Measurements from ENCODE around the gene PODXL2. TPM values are rescaled to one million over a fixed set of nuclear protein-coding genes. Genes with fewer than 3 reads are reported as not detected.

Gene PODXL2
- total RNA-seq, 4 donors from 2014 or later = 9.7 to 18.9 (median 15.9) TPM

- no peak overlapping the region for H3K4me3 ChIP-seq
- TF ChIP-seq CTCF (IDR thresholded peaks at IDR 0.05) (no peak), EP300 (IDR thresholded peaks at IDR 0.05; ENCODE audit: low read depth) (no peak), POLR2A (IDR thresholded peaks at IDR 0.05) (no peak), POLR2AphosphoS5 (IDR thresholded peaks at IDR 0.05) (no peak)
- 96% methylated on average over 19 of the region's 20 CpGs; no CpG with 5 or more reads in 1 of the 2 donors for WGBS, 2 donors (ENCODE audit: low coverage in 1 of 2)
- intact Hi-C loops (cut with DNase I; ENCODE audit: low total_unique reads) = no loop called here
- H3K36me3 ChIP-seq = no peaks in the 10 kb centered on the region
- in situ Hi-C loops (cut with MboI; ENCODE audit: low pct_ligation_motif_present in 1 of 4, low pct_unique_long_range_greater_than_20kb in 1 of 4, low sequenced_read_pairs in 3 of 4) = loop anchor here in 2 of 4 donors (25.0 kb wide), 2 partner anchors 166 to 291 kb away; no protein-coding TSS in a partner anchor
- H3K27me3 ChIP-seq = no peaks in the 10 kb centered on the region
- no peak for DNase-seq
- H3K9me3 ChIP-seq = no peaks in the 10 kb centered on the region
- H3K4me1 ChIP-seq = peaks cover 8 to 29% (median 23%) of the 10 kb centered on the region in 4 donors
- no peak overlapping the region for H3K27ac ChIP-seq
These were observed 42.0 kb downstream of the PODXL2 start for GRCh38 chr3:127670761-127671522.

GRCh38 chr3:127671523-127672428 is 42.8 kb downstream of the PODXL2 start:
- in situ Hi-C loops (cut with MboI; ENCODE audit: low pct_ligation_motif_present in 1 of 4, low pct_unique_long_range_greater_than_20kb in 1 of 4, low sequenced_read_pairs in 3 of 4) = loop anchor here in 2 of 4 donors (25.0 kb wide), 2 partner anchors 166 to 291 kb away; no protein-coding TSS in a partner anchor

DNA sequence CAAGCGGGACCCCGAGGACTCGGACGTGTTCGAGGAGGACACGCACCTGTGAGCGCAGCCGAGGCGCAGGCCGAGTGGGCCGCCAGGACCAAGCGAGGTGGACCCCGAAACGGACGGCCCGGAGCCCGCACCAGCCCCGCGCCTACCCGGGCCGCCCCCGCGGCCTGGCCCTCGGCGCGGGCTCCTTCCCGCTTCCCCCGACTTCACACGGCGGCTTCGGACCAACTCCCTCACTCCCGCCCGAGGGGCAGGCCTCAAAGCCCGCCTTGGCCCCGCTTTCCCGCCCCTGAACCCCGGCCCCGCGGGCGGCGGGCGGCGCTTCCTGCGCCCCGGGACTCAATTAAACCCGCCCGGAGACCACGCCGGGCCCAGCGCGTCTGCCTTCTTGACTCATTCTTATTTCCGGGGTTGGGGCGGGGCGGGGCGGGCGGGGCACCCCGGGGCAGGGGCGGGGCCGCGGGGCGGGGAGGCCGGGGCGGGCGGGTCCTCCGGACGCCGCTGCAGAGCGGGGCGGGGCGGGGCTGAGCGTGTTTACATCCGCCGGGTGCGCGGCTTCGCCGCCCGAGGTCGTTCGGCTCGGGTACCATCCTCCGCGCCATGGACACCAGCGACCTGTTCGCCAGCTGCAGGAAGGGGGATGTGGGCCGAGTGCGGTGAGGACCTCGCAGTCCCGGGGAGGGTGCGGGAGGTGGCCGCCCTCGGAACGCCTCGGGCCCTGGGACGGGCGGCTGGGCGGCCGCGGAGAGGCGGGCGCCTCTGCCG is 43.6 kb downstream of the PODXL2 start, which contains the start of gene ABTB1:
TSS of gene ABTB1 (plus strand) at position 524 of the 762 bp plus-strand sequence. CDS start at position 598, 74 bp downstream.
- TF ChIP-seq CTCF (IDR thresholded peaks at IDR 0.05) (no peak), POLR2A (IDR thresholded peaks at IDR 0.05) (peak; percentile 90), EP300 (IDR thresholded peaks at IDR 0.05; ENCODE audit: low read depth) (no peak), POLR2AphosphoS5 (IDR thresholded peaks at IDR 0.05) (peak; percentile 69 to 89 (median 82))
- intact Hi-C loops (cut with DNase I; ENCODE audit: low total_unique reads) = no loop called here
- no peaks in the 10 kb centered on the region for H3K9me3 ChIP-seq
- whole genome bisulfite sequencing, 2 donors (ENCODE audit: low coverage in 1 of 2) = 1% methylated on average over 71 of the region's 102 CpGs; no CpG with 5 or more reads in 1 of the 2 donors
- H3K4me1 ChIP-seq = peaks cover 8 to 29% (median 23%) of the 10 kb centered on the region in 4 donors
- peak within 1 kb of the TSS; percentile 83 to 98 (median 97) for H3K4me3 ChIP-seq
- H3K27ac ChIP-seq = peak within 1 kb of the TSS; percentile 90 to 98 (median 92)
- in situ Hi-C loops (cut with MboI; ENCODE audit: low pct_ligation_motif_present in 1 of 4, low pct_unique_long_range_greater_than_20kb in 1 of 4, low sequenced_read_pairs in 3 of 4) = loop anchor here in 2 of 4 donors (25.0 kb wide), 2 partner anchors 165 to 290 kb away; no protein-coding TSS in a partner anchor
- DNase-seq = peak; percentile 90
- no peaks in the 10 kb centered on the region for H3K36me3 ChIP-seq
- H3K27me3 ChIP-seq = no peaks in the 10 kb centered on the region

More at GRCh38 chr3:127671523-127672428, 42.8 kb downstream of the PODXL2 start:
- TF ChIP-seq POLR2A (IDR thresholded peaks at IDR 0.05) (no peak), POLR2AphosphoS5 (IDR thresholded peaks at IDR 0.05) (no peak), CTCF (IDR thresholded peaks at IDR 0.05) (no peak), EP300 (IDR thresholded peaks at IDR 0.05; ENCODE audit: low read depth) (no peak)
- no peak for DNase-seq
- WGBS, 2 donors (ENCODE audit: low coverage in 1 of 2) = 44% methylated on average over 19 of the region's 44 CpGs; no CpG with 5 or more reads in 1 of the 2 donors
- Histone ChIP-seq H3K4me3 (peak overlapping the region; percentile 83 to 98 (median 97)), H3K4me1 (peaks cover 8 to 29% (median 23%) of the 10 kb centered on the region in 4 donors), H3K36me3 (no peaks in the 10 kb centered on the region), H3K9me3 (no peaks in the 10 kb centered on the region), H3K27ac (peak overlapping the region; percentile 90 to 98 (median 92)), H3K27me3 (no peaks in the 10 kb centered on the region)
- intact Hi-C loops (cut with DNase I; ENCODE audit: low total_unique reads) = no loop called here

Data from transverse colon (tissue), 4 donors.